HG02938 (cell line): ENCODE data around the gene GALNT17.

Experiments
- ATAC-seq: cut with Tn5 transposase; IDR thresholded peaks from one replicate; pipeline ENCODE4 v1.9.1; 2021; ENCODE audit warnings: mild to moderate bottlenecking, moderate library complexity; ENCODE audit not compliant: unreplicated experiment

Gene GALNT17

DNA sequence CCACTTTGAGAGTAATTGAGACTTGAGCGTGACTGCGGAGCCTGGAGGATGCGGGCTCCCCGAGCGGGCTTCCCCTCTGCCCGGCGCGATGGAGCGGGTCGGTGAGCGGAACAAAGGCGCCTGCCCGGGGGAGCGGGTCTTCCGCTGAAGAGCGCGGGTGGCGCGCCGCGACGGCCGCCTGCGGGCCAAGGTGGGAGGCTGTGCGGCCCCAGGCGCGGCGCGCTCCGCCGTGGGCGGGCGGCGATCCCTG lies at the start of gene GALNT17:
Gene GALNT17, plus strand, starts transcription at position 18 of the 250 bp plus-strand sequence.
- ATAC-seq: no peak

DNA sequence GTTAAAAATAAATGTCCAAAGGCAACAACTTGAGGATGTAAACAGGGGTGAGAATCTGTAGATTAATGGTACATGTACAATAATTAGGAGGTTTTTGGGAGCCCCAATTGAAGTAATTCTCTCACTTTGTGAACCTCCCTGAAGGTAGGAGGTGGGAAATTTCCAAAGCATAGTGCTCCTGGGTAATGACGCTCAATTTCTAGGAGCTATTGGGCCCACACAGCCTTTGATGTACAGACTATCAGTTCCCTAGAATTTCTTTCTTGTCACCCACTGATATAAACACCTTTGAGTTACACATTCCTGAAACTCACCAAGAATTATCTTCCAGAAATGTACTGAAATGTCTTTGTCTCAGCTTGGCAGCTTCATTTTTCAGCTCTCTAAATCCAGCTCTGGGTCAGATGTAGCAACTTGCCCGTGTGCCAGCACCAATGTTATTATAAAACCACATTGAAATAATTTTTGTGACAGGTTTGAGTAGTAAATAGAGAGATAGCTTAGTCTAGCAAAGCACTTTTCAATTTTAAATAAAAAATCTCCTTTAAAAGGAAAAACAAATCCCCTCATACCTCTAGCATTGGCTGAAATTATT lies 36.6 kb upstream of the GALNT17 start:
- no peak for ATAC-seq

GRCh38 chr7:71096351-71096750 lies 35.6 kb upstream of the GALNT17 start:
- ATAC-seq: no peak

DNA sequence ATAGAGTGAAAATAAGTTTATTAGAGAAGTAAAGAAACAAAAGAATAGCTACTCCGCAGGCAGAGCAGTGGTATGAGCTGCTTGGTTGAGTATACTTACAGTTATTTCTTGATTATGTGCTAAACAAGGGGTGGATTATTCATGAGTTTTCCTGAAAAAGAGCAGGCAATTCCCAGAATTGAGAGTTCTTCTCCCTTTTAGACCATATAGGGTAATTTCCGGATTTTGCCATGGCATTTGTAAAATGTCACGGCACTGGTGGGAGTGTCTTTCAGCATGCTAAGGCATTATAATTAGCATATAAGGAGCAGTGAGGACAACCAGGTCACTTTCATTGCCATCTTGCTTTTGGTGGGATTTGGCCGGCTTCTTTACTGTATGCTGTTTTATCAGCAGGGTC lies 25.7 kb upstream of the GALNT17 start:
- no peak for ATAC-seq

- ATAC-seq: no peak
These were observed 19.5 kb upstream of the GALNT17 start for GRCh38 chr7:71112436-71112835.

DNA sequence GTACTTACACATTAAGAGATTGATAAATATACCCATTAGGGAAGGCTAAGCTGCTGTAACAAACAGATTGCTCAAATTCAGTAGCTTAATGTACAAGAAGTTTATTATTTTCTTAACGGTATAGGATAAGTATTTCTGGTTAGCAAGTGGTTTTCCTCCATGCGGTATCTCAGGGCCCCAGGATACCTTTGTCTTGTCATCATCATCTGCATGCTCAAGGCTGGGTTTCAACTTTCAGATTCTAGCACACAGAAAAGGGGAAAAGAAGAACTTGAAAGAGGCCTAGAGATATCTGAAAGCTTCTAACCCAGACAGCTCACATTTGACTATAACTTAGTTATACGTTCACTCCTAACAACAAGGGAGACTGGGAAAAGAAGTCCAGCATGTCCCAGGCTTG lies 11.8 kb upstream of the GALNT17 start:
- ATAC-seq: no peak

DNA sequence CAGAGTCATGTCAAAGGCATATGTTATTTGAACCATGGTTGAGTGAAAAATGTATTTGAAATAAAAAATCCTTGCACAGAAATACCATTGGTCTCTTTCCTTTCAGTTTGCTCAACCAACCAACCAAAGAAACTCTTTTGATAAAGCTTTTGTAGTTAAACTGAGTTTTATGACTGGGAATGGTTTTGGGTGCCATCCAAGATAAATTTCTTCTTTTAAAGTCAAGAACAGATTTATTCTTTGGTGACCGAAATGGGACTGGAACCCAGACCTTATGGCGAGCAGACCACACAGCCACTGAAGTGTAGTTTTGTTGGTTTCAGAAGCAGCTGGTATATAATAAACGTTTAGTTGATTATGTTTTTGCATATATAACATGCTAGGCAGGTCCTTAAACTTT lies 2.8 kb upstream of the GALNT17 start:
- no peak for ATAC-seq

DNA sequence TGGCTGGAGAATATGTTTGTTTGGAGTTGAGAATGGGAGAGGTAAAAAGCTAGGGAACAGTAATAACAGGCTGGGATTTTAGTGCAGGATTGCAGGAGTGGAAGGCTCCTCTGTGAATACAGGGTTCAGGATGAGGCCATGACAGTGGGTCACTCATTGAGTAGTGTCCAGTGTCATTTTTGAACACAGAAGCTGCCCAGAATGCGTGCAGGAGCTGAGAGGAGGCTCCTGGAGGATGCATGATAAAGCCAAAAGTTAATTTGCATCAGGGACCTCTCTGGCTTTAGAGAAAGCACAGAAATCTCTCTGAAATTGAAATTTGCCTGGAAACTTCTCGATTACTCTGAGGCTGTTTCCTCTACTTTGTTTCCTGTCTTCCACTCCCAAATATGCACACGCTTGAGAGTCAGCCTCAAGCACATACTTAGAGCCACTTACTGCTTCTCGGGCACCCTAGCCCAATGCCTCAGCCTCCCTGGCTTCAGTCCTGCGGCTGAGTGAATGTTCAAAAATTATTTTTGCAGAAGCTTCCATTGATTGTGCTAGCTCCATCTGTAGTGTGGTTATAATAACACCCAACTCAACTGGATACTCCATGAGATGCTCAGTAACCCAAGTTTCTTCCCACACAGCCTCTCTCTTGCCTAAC lies 1.8 kb upstream of the GALNT17 start:
- ATAC-seq: no peak

DNA sequence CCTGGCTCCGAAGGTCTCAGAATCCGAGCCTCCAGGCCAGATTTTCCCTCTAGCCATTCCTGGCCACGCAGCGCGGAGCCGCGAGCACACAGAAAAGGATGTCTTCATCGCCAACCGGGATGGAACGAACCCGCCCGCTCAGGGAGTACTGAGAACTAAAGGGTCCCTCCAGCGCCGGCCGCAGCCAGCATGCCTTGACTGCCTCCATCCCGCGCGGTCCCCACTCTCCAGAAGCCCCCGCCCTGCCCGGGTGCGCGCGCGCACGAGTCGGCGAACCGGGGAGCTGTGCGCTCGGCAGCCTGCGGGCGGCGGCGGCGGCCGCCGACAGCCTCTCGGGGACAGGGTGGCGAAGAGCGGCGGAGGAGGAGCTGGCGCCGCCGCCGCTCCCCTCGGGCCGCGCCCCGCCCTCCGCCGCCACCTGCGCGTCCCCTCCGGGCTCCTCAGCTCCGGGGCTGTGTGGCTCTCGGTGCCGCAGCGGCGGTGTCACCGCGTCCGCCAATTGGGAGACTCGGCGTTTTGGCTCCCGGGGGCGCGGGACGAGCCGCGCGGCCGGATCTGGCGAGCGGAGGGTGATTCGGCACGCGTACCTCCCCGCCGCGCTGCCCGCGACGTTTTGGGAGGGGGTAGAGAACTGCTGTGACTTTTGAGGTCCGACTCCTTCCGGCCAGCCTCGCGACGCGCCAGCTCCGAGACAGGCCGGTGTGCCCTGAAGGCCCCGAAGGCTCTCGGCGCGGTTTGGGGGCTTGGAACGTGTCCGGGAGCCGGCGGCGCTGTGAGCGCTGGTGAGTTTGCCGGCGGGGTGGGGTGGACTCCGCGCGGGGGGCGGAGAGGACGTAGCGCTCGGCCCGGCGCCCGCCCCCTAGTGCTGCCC lies 453 bp upstream of the GALNT17 start:
- ATAC-seq: no peak

DNA sequence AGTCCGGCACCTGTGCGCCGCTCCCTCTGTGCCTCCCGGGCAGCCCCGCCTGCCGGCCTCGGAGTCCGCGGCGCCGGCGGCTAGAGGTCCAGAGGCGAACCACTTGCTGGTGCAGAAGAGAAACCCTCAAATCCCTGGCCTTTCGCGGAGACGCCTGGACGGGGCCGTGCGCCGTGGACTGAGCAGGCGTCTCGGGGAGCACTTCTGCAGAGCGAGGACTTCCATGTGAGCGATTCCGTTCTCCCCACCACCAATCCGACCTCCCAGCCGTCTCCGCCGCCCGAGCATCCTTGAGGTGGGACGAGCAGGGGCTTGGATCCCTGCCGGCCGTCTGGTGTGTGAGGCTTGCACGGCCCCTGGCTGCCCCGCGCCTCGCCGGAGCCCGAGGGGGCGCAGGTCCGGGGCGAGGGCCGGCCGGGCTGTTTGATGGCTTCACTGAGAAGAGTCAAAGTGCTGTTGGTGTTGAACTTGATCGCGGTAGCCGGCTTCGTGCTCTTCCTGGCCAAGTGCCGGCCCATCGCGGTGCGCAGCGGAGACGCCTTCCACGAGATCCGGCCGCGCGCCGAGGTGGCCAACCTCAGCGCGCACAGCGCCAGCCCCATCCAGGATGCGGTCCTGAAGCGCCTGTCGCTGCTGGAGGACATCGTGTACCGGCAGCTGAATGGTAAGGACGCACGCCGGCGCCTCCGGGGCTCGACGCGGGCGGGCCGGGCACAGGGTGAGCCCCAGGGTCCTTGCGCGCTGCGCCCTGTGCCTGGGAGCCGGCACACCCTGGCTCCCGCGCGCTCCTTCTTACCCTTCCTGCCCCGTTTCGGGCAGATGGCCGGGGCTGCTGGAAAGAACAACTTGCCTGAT lies 660 bp downstream of the GALNT17 start:
- ATAC-seq: no peak

- no peak for ATAC-seq
These were observed 1.3 kb downstream of the GALNT17 start for GRCh38 chr7:71133232-71133622.

DNA sequence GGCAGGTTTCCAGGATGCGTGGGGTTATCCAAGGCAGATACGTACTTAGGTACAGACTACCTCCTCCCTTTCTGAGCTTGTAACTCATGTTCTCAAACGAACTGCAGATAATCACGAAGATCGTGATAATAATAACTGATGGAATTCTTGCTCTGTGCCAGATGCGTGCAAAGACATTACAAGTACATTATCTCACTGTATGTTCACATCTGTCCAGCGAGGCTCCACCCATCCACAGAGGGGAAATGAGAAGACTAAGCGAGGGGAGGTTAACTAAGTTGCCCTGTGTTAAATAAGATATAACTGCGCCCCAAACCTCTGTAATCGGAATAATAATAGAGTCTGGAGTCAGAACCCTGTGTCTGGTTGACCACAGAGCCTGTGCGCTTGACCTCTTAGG lies 1.9 kb downstream of the GALNT17 start:
- ATAC-seq: no peak

DNA sequence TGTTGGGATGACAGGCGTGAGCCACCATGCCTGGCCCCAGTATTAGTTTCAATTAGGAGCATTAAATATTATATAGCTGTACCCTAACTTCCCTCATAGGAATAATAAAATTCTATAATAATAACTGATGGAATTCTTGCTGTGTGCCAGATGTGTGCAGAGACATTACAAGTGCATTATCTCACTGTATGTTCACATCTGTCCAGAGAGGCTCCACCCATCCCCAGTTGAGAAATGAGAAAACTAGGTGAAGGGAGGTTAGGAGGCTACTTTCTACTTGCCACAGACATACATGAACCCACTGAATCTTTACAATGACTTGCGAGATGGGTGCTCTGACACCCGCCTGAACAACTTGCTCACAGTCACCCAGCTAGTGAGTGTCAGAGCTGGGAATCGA lies 3.2 kb downstream of the GALNT17 start:
- no peak for ATAC-seq

- ATAC-seq: no peak
These were observed 3.7 kb downstream of the GALNT17 start for GRCh38 chr7:71135663-71136062.

DNA sequence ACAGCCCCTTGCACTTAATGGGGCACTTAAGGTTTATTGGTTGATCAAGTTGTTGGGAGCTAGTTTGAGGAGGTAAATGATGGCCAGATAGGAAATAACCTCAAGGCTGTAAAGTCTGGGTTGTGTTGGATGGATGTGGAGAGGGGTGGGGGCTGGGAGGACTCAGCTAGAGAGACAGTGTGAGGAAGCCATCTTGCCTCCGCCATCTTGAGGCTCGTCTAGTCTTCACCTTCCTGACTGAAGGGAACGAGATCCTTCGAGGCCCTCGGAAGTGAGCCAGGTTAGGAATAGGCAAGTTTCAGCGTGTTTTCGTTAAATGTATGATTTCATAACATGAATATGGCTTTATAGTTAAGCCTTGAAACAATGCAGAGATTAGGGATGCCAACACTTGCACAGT lies 5.5 kb downstream of the GALNT17 start:
- ATAC-seq: no peak

DNA sequence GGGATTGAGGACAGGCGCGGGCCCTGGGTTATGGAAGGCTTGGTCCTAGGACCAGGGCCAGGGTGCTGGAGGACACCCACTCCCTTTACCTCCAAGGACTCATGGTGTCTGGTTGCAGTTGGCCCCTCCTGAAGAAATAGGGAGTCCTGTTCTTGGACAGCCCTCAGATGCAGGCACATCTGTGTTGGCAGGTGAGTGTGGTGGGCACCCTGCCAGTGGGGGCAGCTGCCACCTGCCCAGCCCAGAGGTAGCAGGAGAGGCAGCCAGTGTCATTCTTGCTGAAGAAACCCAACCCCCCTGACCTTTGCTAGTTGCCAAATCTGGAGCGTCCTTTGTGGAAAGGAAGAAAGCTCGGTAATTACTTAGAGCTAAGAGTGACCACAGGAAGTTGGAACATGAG lies 8.3 kb downstream of the GALNT17 start:
- no peak for ATAC-seq

DNA sequence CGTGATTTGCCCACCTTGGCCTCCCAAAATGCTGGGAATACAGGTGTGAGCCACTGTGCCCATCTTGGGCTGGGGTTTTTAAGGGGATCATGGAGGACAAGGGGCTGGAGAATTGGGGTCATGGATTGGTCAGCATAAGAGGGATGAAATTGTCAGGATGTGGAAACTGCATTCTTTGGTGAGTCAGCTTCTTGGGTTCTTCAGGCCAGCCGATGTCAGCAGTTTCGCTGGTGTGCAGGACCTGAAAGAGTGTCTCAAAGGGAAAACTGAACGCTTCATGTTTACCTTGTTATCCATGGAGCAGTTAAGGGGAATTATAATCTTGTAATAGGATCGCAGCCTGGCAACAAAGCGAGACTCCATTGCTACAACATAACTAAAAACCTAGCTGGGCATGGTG lies 13.0 kb downstream of the GALNT17 start:
- no peak for ATAC-seq

DNA sequence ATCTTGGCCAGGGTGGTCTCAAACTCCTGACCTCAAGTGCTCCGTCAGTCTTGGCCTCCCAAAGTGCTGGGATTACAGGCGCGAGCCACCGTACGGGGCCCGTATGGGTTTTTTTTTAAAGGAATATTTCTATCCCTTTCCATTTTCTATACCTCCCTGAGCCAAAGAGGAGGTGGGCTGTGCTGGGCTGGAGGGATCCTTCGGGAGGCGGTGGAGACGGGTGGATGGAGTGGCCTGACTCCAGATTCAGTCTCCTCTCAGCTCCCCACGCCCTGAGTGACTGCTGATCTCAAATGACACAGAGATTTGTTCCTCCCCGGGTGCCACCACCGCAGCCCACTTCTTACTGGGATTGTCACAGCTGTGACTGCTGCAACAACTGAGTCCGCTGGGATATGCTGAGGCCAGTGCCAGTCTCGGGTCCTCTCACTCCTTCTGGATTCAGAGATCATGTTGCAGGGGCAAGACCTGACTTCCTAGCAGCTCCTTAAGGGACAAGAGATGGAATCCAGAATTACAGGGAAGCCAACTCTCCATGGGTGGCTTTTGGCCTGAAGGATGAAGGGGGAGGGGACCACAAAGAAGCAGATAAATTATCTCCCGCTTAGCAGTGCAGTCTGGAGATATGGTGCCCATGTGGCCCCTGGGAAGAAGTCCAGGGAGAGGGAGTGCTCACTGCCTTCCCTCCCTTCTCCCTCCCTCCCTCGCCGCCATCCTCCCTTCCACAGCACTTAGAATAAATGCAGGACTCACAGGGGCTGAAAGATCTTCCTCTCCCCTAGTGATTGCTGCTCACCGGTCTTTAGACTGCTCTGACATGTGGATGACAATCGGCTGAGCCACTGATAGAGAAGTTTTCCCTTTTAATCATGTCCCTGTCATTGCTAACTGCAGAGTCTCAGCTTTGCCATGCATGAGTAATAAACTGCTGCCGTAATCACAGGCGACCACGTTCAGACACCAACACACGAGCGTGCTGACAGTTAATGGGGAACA lies 14.3 kb downstream of the GALNT17 start:
- ATAC-seq: no peak

DNA sequence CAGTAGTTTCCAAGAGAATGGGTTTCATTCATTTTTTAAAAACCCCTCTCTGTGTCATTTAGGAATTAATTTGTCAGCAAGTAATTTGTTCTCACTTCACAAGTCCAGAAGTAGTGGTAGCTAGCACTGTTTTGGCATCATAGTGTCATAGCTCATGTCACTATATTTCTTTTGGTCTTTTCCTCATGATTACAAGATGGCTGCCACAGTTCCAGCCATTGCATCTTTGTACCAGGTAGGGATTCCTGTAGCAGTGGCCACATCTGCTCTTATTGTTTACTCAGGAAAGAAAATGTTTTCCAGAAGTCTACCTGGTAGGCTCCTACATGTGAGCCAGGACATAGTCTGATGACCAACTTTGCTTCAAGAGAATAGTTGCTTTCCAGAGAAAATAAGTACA lies 16.2 kb downstream of the GALNT17 start:
- no peak for ATAC-seq

DNA sequence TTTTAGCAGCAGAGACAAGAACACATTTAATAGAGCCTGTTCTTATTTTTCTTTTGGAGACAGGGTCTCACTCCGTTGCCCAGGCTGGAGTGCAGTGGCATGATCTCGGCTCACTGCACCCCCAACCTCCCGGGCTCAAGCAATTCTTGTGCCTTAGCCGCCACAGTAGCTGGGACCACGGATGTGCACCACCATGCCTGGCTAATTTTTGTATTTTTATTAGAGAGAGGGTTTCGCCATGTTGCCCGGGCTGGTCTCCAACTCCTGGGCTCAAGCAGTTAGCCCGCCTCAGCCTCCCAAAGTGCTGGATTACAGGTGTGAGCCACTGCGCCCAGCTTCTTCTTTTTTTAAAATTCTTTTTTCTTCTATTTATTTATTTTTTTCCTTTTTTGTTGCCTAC lies 23.3 kb downstream of the GALNT17 start:
- ATAC-seq: no peak
